Neutrophil (primary cell): Measurements from ENCODE around the gene ABHD12.

Experiments used
- H3K27ac ChIP-seq: fragments of 200-600 bp; sonication (generic); 2 replicates; pipeline ENCODE4 v1.5.1; 2016; ENCODE audit warnings: mild to moderate bottlenecking, moderate library complexity
- H3K27me3 ChIP-seq: fragments of 200-600 bp; sonication (generic); 2 replicates; pipeline ENCODE4 v1.6.0; 2016; ENCODE audit warnings: mild to moderate bottlenecking
- H3K36me3 ChIP-seq: fragments of 200-600 bp; sonication (generic); 2 replicates; pipeline ENCODE4 v1.5.1; 2017
- H3K4me1 ChIP-seq, 2 experiments: fragments of 200-600 bp in 1 of 2; sonication (generic) in 1 of 2; 1 replicate in 1 of 2; 2 replicates in 1 of 2; pipeline versions ENCODE4 v1.5.1 to v1.6.1; 2013 to 2016; ENCODE audit warnings: low read depth in 1 of 2, low read length in 1 of 2, mild to moderate bottlenecking in 1 of 2, moderate library complexity in 1 of 2; ENCODE audit not compliant: control insufficient read depth in 1 of 2, insufficient read depth in 1 of 2
- H3K4me3 ChIP-seq, 2 experiments: fragments of 200-600 bp in 1 of 2; sonication (generic) in 1 of 2; 1 replicate in 1 of 2; 2 replicates in 1 of 2; pipeline ENCODE4 v1.5.1; 2013 to 2016; ENCODE audit warnings: low read depth in 1 of 2, low read length in 1 of 2, mild to moderate bottlenecking in 1 of 2, moderate library complexity in 1 of 2
- H3K9me3 ChIP-seq: fragments of 200-600 bp; sonication (generic); 2 replicates; pipeline ENCODE4 v1.5.1; 2016
- TF ChIP-seq, protein P1 (sequence below): fragments of 200-600 bp; sonication (generic); IDR thresholded peaks from 2 replicates; pipeline ENCODE4 v1.5.1; 2016; ENCODE audit warnings: antibody characterized with exemption

ABHD12 gene

DNA sequence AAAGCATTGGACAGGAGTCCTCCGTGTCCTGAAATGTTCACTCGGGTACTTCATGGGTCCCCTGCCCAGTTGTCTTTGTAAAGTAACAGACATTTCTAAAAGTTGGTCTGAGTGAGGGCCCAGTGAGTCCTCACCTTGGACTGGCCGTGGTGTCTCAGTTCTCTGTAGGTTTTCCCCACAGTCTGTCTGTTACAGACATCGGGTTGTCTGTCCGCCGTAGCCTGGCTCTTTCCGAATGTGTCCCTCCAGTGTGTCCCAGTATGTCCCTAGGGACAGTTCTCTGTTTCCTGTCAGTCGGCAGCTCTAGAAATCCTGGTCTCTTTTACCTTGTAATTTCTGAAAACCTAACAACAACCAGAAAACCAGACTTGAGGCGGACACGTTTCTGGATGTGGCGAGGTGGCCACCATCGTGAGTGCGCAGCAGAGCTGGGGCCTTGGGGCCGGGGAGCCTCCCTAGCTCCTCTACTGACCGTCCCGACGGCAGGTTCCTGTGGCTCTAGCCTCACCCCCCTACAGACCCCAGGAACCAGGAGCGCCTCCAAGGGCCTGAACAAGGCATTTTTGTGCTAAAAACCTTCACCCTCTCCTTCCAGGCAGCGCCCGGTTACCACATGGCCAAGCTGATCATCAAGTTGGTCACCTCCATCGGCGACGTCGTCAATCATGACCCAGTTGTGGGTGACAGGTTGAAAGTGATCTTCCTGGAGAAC lies 100.6 kb downstream of the ABHD12 start:
- H3K9me3 ChIP-seq = no peaks in the 10 kb centered on the region
- TF ChIP-seq, protein P1, sequence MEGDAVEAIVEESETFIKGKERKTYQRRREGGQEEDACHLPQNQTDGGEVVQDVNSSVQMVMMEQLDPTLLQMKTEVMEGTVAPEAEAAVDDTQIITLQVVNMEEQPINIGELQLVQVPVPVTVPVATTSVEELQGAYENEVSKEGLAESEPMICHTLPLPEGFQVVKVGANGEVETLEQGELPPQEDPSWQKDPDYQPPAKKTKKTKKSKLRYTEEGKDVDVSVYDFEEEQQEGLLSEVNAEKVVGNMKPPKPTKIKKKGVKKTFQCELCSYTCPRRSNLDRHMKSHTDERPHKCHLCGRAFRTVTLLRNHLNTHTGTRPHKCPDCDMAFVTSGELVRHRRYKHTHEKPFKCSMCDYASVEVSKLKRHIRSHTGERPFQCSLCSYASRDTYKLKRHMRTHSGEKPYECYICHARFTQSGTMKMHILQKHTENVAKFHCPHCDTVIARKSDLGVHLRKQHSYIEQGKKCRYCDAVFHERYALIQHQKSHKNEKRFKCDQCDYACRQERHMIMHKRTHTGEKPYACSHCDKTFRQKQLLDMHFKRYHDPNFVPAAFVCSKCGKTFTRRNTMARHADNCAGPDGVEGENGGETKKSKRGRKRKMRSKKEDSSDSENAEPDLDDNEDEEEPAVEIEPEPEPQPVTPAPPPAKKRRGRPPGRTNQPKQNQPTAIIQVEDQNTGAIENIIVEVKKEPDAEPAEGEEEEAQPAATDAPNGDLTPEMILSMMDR = no peak
- no peaks in the 10 kb centered on the region for H3K4me1 ChIP-seq
- H3K4me3 ChIP-seq = no peak overlapping the region
- no peaks in the 10 kb centered on the region for H3K27me3 ChIP-seq
- peaks cover 82% of the 10 kb centered on the region for H3K36me3 ChIP-seq
- H3K27ac ChIP-seq = no peak overlapping the region

DNA sequence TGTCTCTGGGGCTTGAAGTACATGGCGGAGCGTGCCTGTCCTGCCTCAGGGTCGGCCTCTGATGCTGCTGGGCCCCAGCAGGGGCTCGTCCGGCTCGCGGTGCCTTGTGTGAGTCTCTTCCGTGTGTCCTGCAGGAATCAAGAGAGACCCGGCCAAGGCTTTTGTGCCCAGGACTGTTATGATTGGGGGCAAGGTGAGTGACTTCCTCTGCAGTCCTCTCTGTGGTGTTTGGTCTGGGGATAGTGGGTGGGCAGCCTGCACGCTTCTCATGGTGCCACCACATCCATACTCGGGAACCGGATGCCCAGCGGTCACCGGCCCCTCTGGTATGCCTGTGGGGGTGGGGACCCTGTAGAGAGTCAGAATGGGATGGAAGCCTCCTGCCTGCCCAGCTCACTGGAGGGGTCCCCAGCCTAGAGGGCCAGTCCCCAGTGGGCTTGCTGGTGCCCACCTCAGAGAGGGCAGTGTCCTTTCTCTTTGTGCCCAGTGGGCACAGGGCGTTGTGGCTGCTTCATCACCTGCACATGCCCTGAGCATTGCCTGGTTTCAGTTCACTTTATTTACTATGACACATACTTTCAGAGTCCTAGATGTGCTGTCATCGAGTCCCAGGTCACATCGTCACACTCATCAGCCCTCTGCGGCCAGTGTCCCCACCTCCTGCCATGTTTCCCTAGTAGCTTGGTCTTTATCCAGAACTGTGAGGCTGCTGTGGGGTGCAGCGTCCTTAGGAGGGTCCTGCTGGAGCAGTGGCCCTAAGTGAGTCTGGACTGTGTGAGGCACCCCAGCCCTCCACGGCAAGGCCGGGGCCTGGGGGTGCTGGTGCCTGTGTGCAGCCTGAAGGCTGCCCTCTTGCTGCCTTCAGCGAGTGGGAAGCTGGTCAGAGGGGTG lies 102.1 kb downstream of the ABHD12 start:
- H3K36me3 ChIP-seq = peaks cover 91% of the 10 kb centered on the region

DNA sequence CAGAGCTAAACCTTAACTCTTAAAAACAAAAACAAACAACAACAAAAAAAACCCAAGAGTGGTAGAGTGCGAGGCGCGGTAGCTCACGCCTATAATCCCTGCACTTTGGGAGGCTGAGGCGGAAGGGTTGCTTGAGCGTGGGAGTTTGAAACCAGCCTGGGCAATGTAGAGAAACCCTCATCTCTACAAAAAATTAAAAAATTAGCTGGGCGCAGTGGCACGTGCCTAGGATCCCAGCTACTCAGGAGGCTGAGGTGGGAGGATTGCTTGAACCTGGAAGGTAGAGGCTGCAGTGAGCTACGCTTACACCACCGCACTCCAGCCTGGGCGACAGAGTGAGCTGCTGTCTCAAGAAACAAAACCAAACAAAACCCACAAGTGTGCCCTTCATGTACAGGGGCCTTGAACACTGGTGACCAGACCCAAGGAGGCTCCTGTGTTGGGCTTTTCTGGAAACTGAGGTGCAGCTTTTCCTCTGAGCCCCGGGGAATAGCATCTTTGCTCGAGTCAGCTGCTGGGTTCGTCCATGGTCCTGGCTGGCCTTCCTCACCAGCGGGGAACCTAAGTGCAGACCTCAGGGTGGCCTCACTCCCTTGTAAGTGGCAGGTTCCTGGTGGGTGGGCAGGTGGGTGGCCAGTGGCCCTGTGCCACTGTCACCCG lies 102.9 kb downstream of the ABHD12 start:
- TF ChIP-seq, protein P1 = no peak
- peaks cover 98% of the 10 kb centered on the region for H3K36me3 ChIP-seq

More for the DNA sequence above, 102.1 kb downstream of the ABHD12 start:
- Histone ChIP-seq H3K9me3 (no peaks in the 10 kb centered on the region), H3K4me1 (no peaks in the 10 kb centered on the region), H3K27ac (no peak overlapping the region), H3K4me3 (no peak overlapping the region), H3K27me3 (no peaks in the 10 kb centered on the region)
- TF ChIP-seq, protein P1 = no peak

DNA sequence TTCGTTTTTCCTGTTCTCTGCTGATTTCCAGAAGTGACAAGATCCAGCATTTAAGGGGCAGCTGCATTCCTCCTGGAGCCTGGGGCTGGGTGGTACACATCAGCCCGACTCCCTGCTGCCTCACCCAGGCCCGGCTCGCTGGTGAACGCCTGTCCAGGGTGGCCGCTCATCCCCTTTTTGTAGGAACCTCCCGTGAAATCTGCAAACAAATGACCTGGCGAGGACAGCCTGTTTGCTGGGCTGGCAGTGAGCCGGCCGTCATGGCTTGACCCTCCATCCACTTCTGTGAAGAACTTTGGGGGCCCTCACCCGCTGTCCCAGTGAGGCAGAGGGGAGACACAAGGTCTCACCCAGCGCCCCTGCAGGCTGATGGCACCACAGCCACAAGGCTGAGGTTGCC lies 103.7 kb downstream of the ABHD12 start:
- TF ChIP-seq, protein P1 = no peak
- H3K36me3 ChIP-seq = peaks cover 98% of the 10 kb centered on the region

More for the DNA sequence above, 102.9 kb downstream of the ABHD12 start:
- Histone ChIP-seq H3K27ac (no peak overlapping the region), H3K4me1 (no peaks in the 10 kb centered on the region), H3K4me3 (no peak overlapping the region), H3K27me3 (no peaks in the 10 kb centered on the region), H3K9me3 (no peaks in the 10 kb centered on the region)

DNA sequence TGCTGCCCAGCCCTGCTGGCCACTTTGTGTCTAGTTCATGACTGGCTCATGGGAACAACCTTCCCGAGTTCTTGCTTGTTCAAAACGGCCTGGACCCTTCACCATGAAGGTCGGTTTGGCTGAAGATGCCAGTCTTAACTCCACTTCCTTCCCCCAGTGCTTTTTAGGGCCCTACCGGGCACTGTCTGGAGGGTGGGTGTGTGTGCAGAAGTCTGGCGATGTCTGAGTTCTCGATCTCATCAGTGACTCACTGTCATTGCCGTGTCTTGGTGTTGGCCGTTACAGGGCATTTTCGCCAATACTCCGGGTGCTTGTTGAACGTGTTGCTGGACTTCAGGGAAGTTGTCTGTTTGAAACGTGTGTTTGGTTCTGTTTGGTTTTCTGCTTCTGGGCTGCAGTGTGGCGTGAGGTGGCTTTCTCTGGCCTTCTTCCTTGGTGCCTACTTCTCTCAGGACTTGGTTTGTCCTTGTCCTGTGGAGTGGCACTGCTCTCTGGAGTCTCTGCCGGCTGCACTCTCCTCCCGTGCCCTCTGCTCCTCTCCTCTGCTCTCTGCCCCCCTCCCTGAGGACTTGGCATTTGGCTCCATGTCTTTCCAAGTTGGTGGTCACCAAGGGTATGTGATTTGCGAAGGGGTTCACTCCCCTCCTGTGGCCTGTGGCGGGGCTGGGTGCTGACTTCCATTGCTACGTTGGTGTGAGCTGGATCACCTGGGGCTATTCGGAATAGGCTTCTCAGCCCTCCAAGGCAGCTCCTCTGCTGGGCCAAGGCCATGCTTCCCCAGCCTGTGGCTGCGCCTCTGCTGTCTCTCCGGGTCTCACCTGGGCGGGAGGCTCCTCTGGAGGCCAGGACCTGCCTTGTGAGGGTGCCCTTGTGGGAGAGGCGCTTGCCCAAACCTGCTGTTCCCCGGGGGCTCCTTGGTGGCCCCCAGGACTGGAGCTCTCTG lies 104.5 kb downstream of the ABHD12 start:
- peaks cover 98% of the 10 kb centered on the region for H3K36me3 ChIP-seq
- TF ChIP-seq, protein P1 = no peak

More for the DNA sequence above, 103.7 kb downstream of the ABHD12 start:
- no peak overlapping the region for H3K4me3 ChIP-seq
- no peaks in the 10 kb centered on the region for H3K27me3 ChIP-seq
- H3K4me1 ChIP-seq = no peaks in the 10 kb centered on the region
- H3K9me3 ChIP-seq = no peaks in the 10 kb centered on the region
- no peak overlapping the region for H3K27ac ChIP-seq

More for the DNA sequence above, 104.5 kb downstream of the ABHD12 start:
- Histone ChIP-seq H3K9me3 (no peaks in the 10 kb centered on the region), H3K4me1 (no peaks in the 10 kb centered on the region), H3K4me3 (no peak overlapping the region), H3K27ac (no peak overlapping the region), H3K27me3 (no peaks in the 10 kb centered on the region)
